Memory B cell (primary cell): ENCODE data around the gene OCIAD1.

ENCODE experiments used
- ATAC-seq: fragments of 150-1000 bp; cut with Tn5 transposase; 2 replicates; pipeline ENCODE4 v1.10.0; 2021; ENCODE audit warnings: low read depth, mild to moderate bottlenecking, moderate library complexity
- DNase-seq, 2 donors: peaks; one replicate each; pipeline ENCODE4 v3.0.0; 2022; ENCODE audit warnings: low spot score in 2 of 2
- H3K27ac Mint-ChIP-seq: one replicate; pipeline ENCODE4 v1.8.0; 2022; ENCODE audit warnings: mild to moderate bottlenecking, moderate library complexity, mixed read lengths
- H3K27me3 Mint-ChIP-seq: one replicate; pipeline ENCODE4 v1.8.0; 2022; ENCODE audit warnings: mixed read lengths
- H3K36me3 Mint-ChIP-seq: one replicate; pipeline ENCODE4 v1.8.0; 2022; ENCODE audit warnings: mild to moderate bottlenecking, mixed read lengths
- H3K4me1 Mint-ChIP-seq: one replicate; pipeline ENCODE4 v1.8.0; 2022; ENCODE audit warnings: mixed read lengths
- H3K4me3 Mint-ChIP-seq: one replicate; pipeline ENCODE4 v1.8.0; 2022; ENCODE audit warnings: mild to moderate bottlenecking, moderate library complexity, mixed read lengths
- H3K9me3 Mint-ChIP-seq: one replicate; pipeline ENCODE4 v1.8.0; 2022; ENCODE audit warnings: mixed read lengths

Gene OCIAD1, protein sequence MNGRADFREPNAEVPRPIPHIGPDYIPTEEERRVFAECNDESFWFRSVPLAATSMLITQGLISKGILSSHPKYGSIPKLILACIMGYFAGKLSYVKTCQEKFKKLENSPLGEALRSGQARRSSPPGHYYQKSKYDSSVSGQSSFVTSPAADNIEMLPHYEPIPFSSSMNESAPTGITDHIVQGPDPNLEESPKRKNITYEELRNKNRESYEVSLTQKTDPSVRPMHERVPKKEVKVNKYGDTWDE

DNA sequence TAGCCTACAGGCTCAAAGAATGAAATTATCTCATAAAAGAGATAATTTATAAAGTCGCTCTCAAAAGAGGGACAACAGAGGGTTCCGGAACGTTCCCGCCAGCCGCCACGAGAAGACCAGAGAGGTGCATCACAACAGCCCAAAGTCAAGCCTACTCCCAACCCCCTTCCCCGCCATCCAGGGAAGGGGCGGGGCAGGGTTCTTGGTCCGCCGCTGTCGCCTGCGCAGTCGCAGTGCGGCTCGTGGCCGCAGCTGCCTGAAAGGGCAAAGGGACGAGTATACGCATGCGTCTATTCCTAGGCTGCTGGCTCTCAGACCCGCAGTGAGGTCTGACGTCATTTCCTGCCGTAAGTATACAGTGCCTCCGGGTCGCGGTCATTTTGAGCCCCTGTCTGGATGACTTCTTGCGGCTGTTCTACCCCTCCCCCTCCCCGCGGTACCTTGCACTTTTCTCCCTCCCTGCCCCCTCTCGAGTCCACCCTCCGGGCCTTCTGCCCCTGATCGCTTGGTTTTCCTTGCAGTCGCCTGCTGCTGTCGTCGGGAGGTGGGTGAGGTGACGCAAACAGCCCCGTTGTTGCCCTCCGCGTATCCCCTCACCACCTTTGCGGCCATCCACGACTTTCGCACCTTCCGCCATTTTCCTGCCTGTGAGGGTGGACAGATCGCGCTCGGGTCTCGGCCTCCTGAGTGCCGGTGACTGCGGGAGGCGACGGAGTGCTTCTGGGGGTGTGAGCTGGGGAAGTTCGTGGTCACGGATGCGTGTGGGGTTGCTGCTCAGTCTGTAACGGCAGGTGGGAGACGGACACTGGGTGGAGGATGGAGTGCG lies at the start of gene OCIAD1:
OCIAD1 (plus strand) TSS at position 383 of the 826 bp plus-strand sequence. CDS start 1,537 bp downstream, outside the sequence.
- Mint-ChIP-seq H3K9me3 (no peaks in the 10 kb centered on the region), H3K36me3 (peaks cover 10% of the 10 kb centered on the region), H3K4me1 (peaks cover 10% of the 10 kb centered on the region), H3K27ac (peak within 1 kb of the TSS; percentile 100), H3K4me3 (peak within 1 kb of the TSS; percentile 100), H3K27me3 (no peaks in the 10 kb centered on the region)
- DNase-seq (peak; percentile 77 to 92), ATAC-seq (peak; percentile 96)

DNA sequence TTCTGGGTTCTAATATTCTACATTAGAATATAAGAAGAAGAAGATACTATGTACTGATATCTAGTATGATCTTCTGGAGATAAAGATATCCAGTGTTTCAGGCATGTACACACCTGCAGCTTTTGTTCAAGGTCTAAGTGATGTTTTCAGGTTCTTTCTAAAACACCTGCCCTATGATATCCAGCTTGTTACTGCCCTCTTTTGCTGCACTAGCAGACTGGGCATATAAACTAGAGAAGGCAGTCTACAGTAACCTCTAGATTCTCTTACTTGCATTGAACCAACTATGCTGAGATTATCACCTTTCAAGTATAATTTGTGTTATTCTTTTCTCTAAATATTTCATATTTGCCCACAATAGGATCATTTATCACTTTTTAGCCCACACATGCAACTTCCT lies 48.9 kb upstream of the OCIAD1 start:
- Mint-ChIP-seq H3K27me3 (no peaks in the 10 kb centered on the region), H3K36me3 (no peaks in the 10 kb centered on the region), H3K27ac (peak overlapping the region; percentile 63), H3K4me3 (no peak overlapping the region), H3K4me1 (peaks cover 14% of the 10 kb centered on the region), H3K9me3 (no peaks in the 10 kb centered on the region)
- DNase-seq (no peak), ATAC-seq (no peak)

DNA sequence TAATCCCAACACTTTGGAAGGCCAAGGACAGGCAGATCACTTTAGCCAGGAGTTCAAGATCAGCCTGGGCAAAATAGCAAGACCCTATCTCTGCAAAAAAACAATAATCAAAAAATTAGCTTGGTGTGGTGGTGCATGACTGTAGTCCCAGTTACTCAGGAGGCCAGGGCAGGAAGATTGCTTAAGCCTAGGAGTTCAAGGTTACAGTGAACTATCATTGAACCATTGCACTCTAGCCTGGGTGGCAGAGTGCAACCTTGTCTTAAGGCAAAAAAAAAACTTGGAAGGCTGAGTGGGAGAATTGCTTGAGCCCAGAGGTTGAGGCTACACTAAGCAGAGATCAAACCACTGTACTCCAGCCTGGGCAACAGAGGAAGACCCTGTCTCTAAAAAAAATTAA lies 45.6 kb upstream of the OCIAD1 start:
- no peaks in the 10 kb centered on the region for H3K36me3 Mint-ChIP-seq
- DNase-seq (no peak), ATAC-seq (no peak)
- H3K4me1 Mint-ChIP-seq: peaks cover 6% of the 10 kb centered on the region
- H3K27ac Mint-ChIP-seq: no peak overlapping the region
- H3K9me3 Mint-ChIP-seq: no peaks in the 10 kb centered on the region
- no peaks in the 10 kb centered on the region for H3K27me3 Mint-ChIP-seq
- H3K4me3 Mint-ChIP-seq: no peak overlapping the region

DNA sequence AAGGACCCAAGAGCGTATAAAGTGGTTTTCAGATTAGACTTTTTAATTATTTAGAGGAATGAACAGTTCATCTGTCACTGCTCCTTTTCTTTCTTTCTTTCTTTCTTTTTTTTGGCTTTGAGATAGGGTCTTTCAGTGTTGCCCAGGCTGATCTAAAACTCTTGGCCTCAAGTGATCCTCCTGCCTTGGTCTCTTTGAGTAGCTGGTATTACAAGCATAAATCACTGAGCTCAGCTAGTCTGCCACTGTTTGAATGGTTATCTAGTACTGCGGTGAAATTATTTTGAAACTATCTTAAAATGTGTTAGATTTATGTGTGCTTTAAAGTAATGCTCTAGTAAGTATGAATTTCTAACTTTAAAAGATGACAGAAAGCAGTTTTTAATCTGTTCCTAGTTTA lies 44.3 kb upstream of the OCIAD1 start:
- peaks cover under 1% of the 10 kb centered on the region for H3K4me1 Mint-ChIP-seq
- no peaks in the 10 kb centered on the region for H3K9me3 Mint-ChIP-seq
- no peak overlapping the region for H3K27ac Mint-ChIP-seq
- H3K36me3 Mint-ChIP-seq: no peaks in the 10 kb centered on the region
- H3K4me3 Mint-ChIP-seq: no peak overlapping the region
- no peak for DNase-seq
- no peaks in the 10 kb centered on the region for H3K27me3 Mint-ChIP-seq
- ATAC-seq: no peak

DNA sequence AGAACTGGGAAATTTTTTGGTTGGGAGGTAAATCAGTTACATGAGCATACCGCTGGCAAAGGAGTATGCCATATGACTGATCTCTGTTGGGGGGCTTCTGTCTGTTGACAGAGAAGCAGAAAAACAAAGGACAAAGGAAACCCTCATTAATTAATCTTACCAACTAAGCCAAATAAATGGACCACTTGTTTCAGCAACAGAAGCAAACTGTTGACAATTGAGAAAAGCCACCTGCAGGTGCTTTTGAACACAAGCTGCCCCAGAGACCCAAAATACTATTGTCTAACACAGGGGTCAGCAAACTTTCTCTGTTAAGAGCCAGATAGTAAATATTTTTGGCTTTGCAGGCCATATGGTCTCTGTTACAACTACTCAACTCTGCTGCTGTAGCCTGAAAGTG lies 43.8 kb upstream of the OCIAD1 start:
- H3K4me1 Mint-ChIP-seq: no peaks in the 10 kb centered on the region
- no peak for DNase-seq
- H3K9me3 Mint-ChIP-seq: no peaks in the 10 kb centered on the region
- no peak for ATAC-seq
- no peak overlapping the region for H3K27ac Mint-ChIP-seq
- no peak overlapping the region for H3K4me3 Mint-ChIP-seq
- H3K36me3 Mint-ChIP-seq: no peaks in the 10 kb centered on the region
- no peaks in the 10 kb centered on the region for H3K27me3 Mint-ChIP-seq

DNA sequence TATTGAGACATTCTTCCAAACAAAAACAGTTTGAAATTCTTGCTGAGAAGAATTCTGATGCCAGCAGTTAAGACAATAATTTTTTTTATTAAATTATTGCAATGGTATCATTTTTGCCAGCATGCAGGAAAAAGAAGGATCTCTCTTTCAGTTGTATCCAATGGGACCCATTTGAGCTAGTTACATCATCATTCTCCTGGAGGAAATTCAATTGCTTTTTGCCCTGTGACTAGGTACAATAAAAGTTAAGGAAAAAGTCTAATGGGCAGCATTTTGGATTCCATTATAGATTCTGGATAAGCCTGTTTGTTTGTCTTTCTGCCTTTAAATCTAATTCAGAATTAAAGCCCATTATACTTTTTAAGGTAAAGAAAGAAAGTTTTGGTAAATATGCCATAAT lies 40.3 kb upstream of the OCIAD1 start:
- Mint-ChIP-seq H3K4me3 (no peak overlapping the region), H3K36me3 (no peaks in the 10 kb centered on the region), H3K9me3 (no peaks in the 10 kb centered on the region), H3K27ac (no peak overlapping the region), H3K27me3 (no peaks in the 10 kb centered on the region), H3K4me1 (peaks cover 8% of the 10 kb centered on the region)
- no peak for ATAC-seq
- no peak for DNase-seq

DNA sequence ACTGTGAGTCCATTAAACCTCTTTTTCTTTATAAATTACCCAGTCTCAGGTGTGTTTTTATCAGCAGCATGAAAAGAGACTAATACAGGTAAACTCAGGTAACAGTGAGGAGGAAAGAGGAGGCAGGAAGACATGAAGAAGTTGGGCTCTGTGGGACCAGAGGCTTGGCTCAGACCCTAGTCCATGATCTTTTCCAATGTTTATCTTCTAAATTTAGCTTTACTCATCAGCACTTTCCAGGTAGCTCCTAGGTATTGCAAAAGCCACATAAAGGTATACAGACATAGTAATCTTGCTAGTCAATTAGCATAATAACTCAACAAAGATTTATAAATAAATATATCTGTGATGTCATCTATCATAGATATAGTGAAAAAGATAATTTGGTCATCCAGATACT lies 39.6 kb upstream of the OCIAD1 start:
- DNase-seq (no peak), ATAC-seq (no peak)
- Mint-ChIP-seq H3K36me3 (no peaks in the 10 kb centered on the region), H3K4me1 (peaks cover 9% of the 10 kb centered on the region), H3K27me3 (no peaks in the 10 kb centered on the region), H3K27ac (no peak overlapping the region), H3K4me3 (no peak overlapping the region), H3K9me3 (no peaks in the 10 kb centered on the region)

DNA sequence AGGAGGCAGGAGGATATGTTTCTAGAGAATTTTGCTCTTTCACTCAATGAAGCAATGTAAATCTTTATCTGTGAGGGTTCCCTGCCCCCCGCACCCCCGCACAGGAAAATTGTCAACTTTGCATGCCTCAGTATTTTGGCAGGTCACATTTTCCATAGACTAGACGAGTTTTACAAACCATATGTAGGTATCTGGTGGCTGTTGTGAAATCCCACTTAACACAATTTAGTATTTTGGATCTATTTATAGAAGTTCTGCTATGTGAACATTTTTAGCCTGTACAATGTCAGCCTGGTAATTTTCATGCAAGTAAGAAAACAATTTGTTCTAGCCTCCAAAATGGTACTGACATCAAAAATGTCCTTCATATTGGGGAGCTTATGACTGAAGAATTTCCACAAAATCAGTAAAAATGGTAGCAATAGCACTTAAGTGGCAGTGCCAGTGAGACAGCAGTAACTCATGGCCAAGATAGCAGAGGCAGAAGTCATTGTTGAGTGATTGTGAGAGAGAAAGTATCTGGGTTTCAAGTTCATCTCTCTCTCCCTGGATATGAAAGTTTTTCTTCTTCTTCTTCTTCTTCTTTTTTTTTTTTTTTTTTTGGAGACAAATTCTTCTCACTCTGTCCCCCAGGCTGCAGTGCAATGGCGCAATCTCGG lies 38.4 kb upstream of the OCIAD1 start:
- no peak for DNase-seq
- H3K27ac Mint-ChIP-seq: no peak overlapping the region
- no peak for ATAC-seq
- no peaks in the 10 kb centered on the region for H3K36me3 Mint-ChIP-seq
- peaks cover 9% of the 10 kb centered on the region for H3K4me1 Mint-ChIP-seq
- H3K4me3 Mint-ChIP-seq: no peak overlapping the region
- no peaks in the 10 kb centered on the region for H3K27me3 Mint-ChIP-seq
- no peaks in the 10 kb centered on the region for H3K9me3 Mint-ChIP-seq

DNA sequence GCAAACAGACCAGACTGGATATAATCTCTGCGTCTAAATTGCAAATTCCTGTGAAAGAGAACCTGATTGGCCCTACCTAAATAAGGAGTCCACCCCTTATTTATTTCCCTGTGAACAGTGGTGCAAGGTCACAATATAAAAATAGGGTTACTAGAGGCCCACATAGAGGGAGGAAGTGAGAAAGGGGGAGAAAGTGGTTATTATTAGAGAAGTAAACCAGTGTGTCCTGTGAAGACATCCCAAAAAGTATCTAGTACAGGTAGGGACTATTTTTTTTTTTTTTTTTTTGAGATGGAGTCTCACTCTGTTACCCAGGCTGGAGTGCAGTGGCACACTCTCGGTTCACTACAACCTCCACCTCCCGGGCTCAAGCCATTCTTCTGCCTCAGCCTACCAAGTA lies 35.8 kb upstream of the OCIAD1 start:
- Mint-ChIP-seq H3K9me3 (no peaks in the 10 kb centered on the region), H3K27ac (no peak overlapping the region), H3K4me3 (no peak overlapping the region), H3K27me3 (peaks cover 3% of the 10 kb centered on the region), H3K4me1 (peaks cover 9% of the 10 kb centered on the region), H3K36me3 (peaks cover 2% of the 10 kb centered on the region)
- ATAC-seq: peak; percentile 15
- DNase-seq: no peak

DNA sequence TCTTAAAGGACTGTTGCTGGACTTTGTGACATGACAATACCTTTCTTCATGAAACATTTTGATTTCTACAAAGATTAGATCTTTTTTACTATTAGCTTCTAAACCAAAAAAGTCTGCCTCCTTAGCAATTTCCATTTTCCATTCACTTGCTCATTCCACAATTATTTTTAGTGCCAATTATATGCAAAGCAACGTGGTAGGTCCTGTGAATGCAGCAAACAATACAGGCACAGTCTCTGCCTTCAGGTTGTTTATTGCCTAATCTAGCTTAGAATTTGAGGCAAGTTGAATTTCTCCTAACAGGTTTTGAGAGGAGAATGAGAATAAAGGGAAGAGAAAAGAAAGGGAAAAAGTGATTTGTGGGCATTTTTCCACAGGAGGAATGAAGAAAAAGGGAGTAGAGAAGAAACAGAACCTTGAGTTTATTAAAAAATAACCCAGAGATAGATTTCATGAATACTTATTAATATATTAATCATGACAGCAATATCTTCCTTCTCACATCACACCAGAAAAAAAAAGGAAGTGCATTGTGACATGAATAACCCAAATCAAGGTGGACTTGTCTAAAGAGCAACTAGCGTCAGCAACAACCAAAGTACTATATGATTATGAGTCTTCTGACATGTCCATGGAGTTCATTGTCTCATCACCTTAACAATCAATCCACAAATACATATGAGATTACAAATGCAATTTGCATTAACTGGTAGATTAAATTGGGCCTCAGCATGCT lies 34.5 kb upstream of the OCIAD1 start:
- Mint-ChIP-seq H3K4me1 (peaks cover 9% of the 10 kb centered on the region), H3K36me3 (peaks cover 2% of the 10 kb centered on the region), H3K4me3 (no peak overlapping the region), H3K27ac (no peak overlapping the region), H3K9me3 (no peaks in the 10 kb centered on the region), H3K27me3 (peaks cover 3% of the 10 kb centered on the region)
- ATAC-seq (no peak), DNase-seq (no peak)

DNA sequence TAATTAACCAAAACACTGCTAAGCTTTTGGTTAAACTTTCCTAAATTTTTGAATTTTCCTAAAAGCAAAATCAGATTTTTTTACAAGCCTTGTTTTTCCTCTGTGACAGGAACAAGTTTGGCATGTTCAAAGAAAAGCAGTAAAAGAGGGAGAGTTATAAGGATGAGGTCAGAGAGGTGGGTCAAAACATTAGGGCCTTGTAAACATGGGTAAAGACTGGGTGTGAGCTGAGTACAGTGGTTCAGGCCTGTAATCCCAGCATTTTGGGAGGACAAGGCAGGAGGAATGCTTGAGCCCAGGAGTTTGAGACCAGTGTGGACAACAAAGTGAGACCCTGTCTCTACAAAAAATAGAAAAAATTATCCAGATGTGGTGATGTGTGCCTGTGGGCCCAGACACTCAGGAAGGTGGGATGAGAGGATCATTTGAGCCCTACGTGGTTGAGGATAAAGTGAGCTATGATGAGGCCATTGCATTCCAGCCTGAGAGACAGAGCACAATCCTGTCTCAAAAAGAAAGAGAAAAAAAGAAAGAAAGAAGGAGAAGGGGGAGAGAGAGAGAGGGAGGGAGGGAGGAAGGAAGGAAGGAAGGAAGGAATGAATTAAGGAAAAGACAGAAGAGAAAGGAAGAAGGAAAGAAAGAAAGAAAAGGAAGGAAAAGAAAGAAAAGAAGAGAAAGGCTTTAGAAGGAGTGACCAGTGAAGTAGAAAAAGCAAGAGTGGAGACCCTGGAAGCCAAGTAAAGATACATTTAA lies 33.8 kb upstream of the OCIAD1 start:
- no peaks in the 10 kb centered on the region for H3K9me3 Mint-ChIP-seq
- H3K27me3 Mint-ChIP-seq: peaks cover 3% of the 10 kb centered on the region
- DNase-seq (no peak), ATAC-seq (no peak)
- peaks cover 2% of the 10 kb centered on the region for H3K36me3 Mint-ChIP-seq
- peaks cover 9% of the 10 kb centered on the region for H3K4me1 Mint-ChIP-seq
- no peak overlapping the region for H3K27ac Mint-ChIP-seq
- no peak overlapping the region for H3K4me3 Mint-ChIP-seq

DNA sequence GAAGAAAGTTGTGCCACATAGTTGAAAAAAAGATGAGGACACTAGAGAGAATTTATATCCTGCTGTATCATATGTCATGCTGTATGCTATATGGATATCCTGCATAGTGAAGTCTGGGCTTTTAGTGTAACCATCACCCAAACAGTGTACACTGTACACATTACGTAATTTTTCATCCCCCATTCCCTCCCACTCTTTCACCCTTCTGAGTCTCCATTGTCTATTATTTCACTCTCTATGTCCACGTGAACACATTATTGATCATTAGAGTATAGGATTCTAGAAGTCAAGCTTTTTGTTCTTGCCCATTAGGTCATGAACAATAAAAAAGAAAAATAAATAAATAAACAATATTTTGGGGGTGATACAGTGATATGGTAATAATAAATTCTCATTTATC lies 32.8 kb upstream of the OCIAD1 start:
- DNase-seq: no peak

DNA sequence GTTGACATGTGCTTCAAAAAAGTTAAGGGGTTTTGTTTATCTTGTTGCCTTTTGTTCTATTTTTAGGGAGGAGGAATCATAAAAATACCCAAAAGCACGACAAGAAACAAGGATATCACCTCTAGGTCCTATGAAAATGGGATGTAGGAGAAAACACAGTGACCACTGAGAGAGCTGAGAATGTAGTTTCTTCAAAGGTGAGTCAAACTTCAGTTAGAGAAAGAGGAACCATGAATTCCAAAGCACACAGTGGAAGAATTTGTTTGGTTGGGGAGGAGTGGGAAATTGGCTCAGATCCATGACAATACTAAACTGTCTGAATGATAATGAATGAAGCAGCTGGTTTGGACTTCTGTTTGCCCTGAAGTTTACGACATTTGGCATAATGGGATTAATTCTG lies 31.7 kb upstream of the OCIAD1 start:
- ATAC-seq (no peak), DNase-seq (no peak)
- Mint-ChIP-seq H3K4me3 (no peak overlapping the region), H3K9me3 (no peaks in the 10 kb centered on the region), H3K27ac (no peak overlapping the region), H3K27me3 (peaks cover 3% of the 10 kb centered on the region), H3K4me1 (peaks cover 7% of the 10 kb centered on the region), H3K36me3 (peaks cover 2% of the 10 kb centered on the region)

More for the DNA sequence above, 32.8 kb upstream of the OCIAD1 start:
- Mint-ChIP-seq H3K36me3 (peaks cover 2% of the 10 kb centered on the region), H3K27me3 (peaks cover 3% of the 10 kb centered on the region), H3K9me3 (no peaks in the 10 kb centered on the region), H3K27ac (no peak overlapping the region), H3K4me1 (peaks cover 7% of the 10 kb centered on the region), H3K4me3 (no peak overlapping the region)
- ATAC-seq: no peak
